K562 (cell line): ENCODE measurements around the gene PGPEP1. TPM values are rescaled to one million over a fixed set of nuclear protein-coding genes. Genes with fewer than 3 reads are reported as not detected.
A peak's percentile ranks its signal among the peaks of the same experiment; 100 is the strongest.

Experiments
- ARID2 ChIP-seq: fragments of 450-650 bp; IDR thresholded peaks from 2 replicates; pipeline ENCODE4 v1.6.1; 2017; ENCODE audit warnings: antibody characterized with exemption, mild to moderate bottlenecking
- CBFA2T2 ChIP-seq: fragments of 450-650 bp; conservative IDR thresholded peaks from 2 replicates; pipeline ENCODE4 v1.6.1; 2017; ENCODE audit warnings: mild to moderate bottlenecking
- E2F3 ChIP-seq: fragments of 250-450 bp; sonication (Bioruptor Pico); IDR thresholded peaks from 2 replicates; pipeline ENCODE4 v1.4.0; 2020; ENCODE audit warnings: mild to moderate bottlenecking
- KAT2B ChIP-seq: IDR thresholded peaks from one replicate; pipeline ENCODE4 v1.6.1; 2012; ENCODE audit warnings: low read depth, mild to moderate bottlenecking, control low read depth, inconsistent platforms, low read length, moderate library complexity
- LARP7 ChIP-seq: fragments of 450-650 bp; IDR thresholded peaks from 2 replicates; pipeline ENCODE4 v1.6.1; 2016
- MYC ChIP-seq, 2 experiments: fragments of 250-450 bp in 1 of 2; sonication (Bioruptor Pico) in 1 of 2; IDR thresholded peaks; 2 replicates each; pipeline versions ENCODE4 v1.5.1 to v1.6.1; 2012 to 2021; ENCODE audit warnings: low read depth in 2 of 2, borderline replicate concordance in 1 of 2, improper control_type of control experiment in 1 of 2, low read length in 1 of 2, mild to moderate bottlenecking in 1 of 2, moderate library complexity in 1 of 2
- NCOR1 ChIP-seq: fragments of 450-650 bp; IDR thresholded peaks from 2 replicates; pipeline ENCODE4 v1.6.1; 2016; ENCODE audit warnings: mild to moderate bottlenecking, moderate library complexity
- PML ChIP-seq: IDR thresholded peaks from 2 replicates; pipeline ENCODE4 v1.6.1; 2012; ENCODE audit warnings: low read length, inconsistent platforms
- SETDB1 ChIP-seq: IDR thresholded peaks from one replicate; pipeline ENCODE4 v1.6.1; 2012; ENCODE audit warnings: low read length, control low read depth, inconsistent platforms
- SNAPC5 ChIP-seq: fragments of 250-450 bp; sonication (Bioruptor Pico); IDR thresholded peaks from 2 replicates; pipeline ENCODE4 v1.8.0; 2021; ENCODE audit warnings: moderate library complexity, mild to moderate bottlenecking, inconsistent platforms
- ZBTB40 ChIP-seq, 2 experiments: fragments of 450-650 bp in 1 of 2; sonication (generic) in 1 of 2; formaldehyde crosslinking in 1 of 2; IDR thresholded peaks; 2 replicates each; pipeline versions ENCODE4 v1.7.1 to v1.9.0; 2016 to 2022; ENCODE audit warnings: inconsistent platforms in 1 of 2, mild to moderate bottlenecking in 1 of 2, missing genetic modification reagents in 1 of 2
- ZNF280A ChIP-seq: fragments of 450-650 bp; IDR thresholded peaks from 2 replicates; pipeline ENCODE4 v1.6.1; 2018; ENCODE audit warnings: mild to moderate bottlenecking, low read depth; ENCODE audit not compliant: partially characterized antibody
- ZNF639 ChIP-seq, 2 experiments: fragments of 200-800 bp in 1 of 2; sonication (Bioruptor generic) in 1 of 2; sonication (generic) in 1 of 2; formaldehyde crosslinking in 1 of 2; IDR thresholded peaks in 1 of 2; conservative IDR thresholded peaks in 1 of 2; 2 replicates each; pipeline versions ENCODE4 v1.5.0 to v1.6.1; 2016 to 2020; ENCODE audit warnings: missing compliant biosample characterization in 1 of 2, missing genetic modification characterization in 1 of 2, missing genetic modification reagents in 1 of 2
- polyA plus RNA-seq, 8 experiments: library from polyadenylated mRNA; depleted of rRNA in 4 of 8; stranded (reverse) in 5 of 8; unstranded in 3 of 8; fragments of >200 nt; fragmentation: Nextera tagmentation in 2 of 8; fragmentation: Illumina TruSeq in 1 of 8; extraction: Ambion mirVana in 2 of 8; extraction: Trizol in 1 of 8; gene quantifications; 2 replicates each; pipeline versions ENCODE4 v1.2.1 to v1.2.3, GENCODE V29; 2011 to 2014; ENCODE audit warnings: inconsistent platforms in 1 of 8, missing spikeins in 1 of 8
- total RNA-seq, 7 experiments: library from RNA; depleted of rRNA in 6 of 7; stranded (reverse); fragments of >200 nt in 6 of 7; fragmentation: Illumina TruSeq in 2 of 7; extraction: Trizol in 2 of 7; gene quantifications; 2 replicates each; pipeline versions ENCODE4 v1.2.1 to v1.2.3, GENCODE V29; 2011 to 2021; ENCODE audit warnings: low replicate concordance in 1 of 7

PGPEP1 gene
- total and polyA plus RNA-seq, 9 of the 15 experiments (the other 6 are each of a cell fraction or from before 2014, with no cell fraction given), result 10.0 to 69.6 (median 33.5) TPM

GRCh38 chr19:18368504-18369222 is 28.3 kb downstream of the PGPEP1 start (continued):
- no peak for TF ChIP-seq ZBTB40 (IDR thresholded peaks at IDR 0.05)
- no peak for TF ChIP-seq ZBTB40 (CRISPR knock-in tag; IDR thresholded peaks at IDR 0.05)
- TF ChIP-seq SNAPC5 (CRISPR knock-in tag), result no peak
- no peak for TF ChIP-seq LARP7
- TF ChIP-seq ARID2, result no peak
- no peak for TF ChIP-seq PML
- no peak for TF ChIP-seq E2F3 (CRISPR knock-in tag)
- TF ChIP-seq SETDB1, result no peak
- no peak for TF ChIP-seq KAT2B
- no peak for TF ChIP-seq ZNF639 (CRISPR knock-in tag; conservative IDR thresholded peaks at IDR 0.05 in 1 of 2, IDR thresholded peaks at IDR 0.05 in 1 of 2)
- TF ChIP-seq ZNF280A, result no peak
- TF ChIP-seq MYC (IDR thresholded peaks at IDR 0.05; ENCODE audit: low read depth, low read length), result no peak
- TF ChIP-seq MYC (CRISPR knock-in tag; IDR thresholded peaks at IDR 0.05; ENCODE audit: borderline replicate concordance, low read depth), result no peak
- peak; percentile 46; the same call in 1 of the 2 replicates for TF ChIP-seq CBFA2T2
- peak; percentile 52; the same call in 1 of the 2 replicates for TF ChIP-seq NCOR1
